ENCODE results near the gene TBC1D10A.

GRCh38 chr22:30247974-30248373, 78.8 kb downstream of the TBC1D10A start:
- TF ChIP-seq CTCF (conservative IDR thresholded peaks at IDR 0.05 in 1 of 2, IDR thresholded peaks at IDR 0.05 in 1 of 2; ENCODE audit: extremely low read depth in 1 of 2, insufficient read depth in 1 of 2, low read depth in 1 of 2, low read length in 2 of 2) (no peak), EZH2 (IDR thresholded peaks at IDR 0.05; ENCODE audit: borderline replicate concordance, low read length) (no peak)

Measured in mammary epithelial cell (primary cell).